GM12865 (cell line): ENCODE results near the gene VWA1.
"Not testable (repeated sequence)": the region's sequence is repeated elsewhere in the genome, so short reads cannot be mapped to it uniquely, and the experiment has no call there.

Experiments used
- DNase-seq: peaks from one replicate; pipeline ENCODE4 v3.0.0; 2010; ENCODE audit warnings: low read depth
- H3K4me3 ChIP-seq: 2 replicates; pipeline ENCODE4 v1.5.1; 2011; ENCODE audit warnings: mild to moderate bottlenecking, low read depth, low read length, control low read depth
- CTCF ChIP-seq: IDR thresholded peaks from 2 replicates; pipeline ENCODE4 v1.5.1; 2011; ENCODE audit warnings: low read length, control low read depth, low read depth, inconsistent platforms; ENCODE audit not compliant: insufficient read depth; ENCODE audit errors: missing control alignments

VWA1 gene

GRCh38 chr1:1427106-1427819 is 8.2 kb upstream of the VWA1 start:
- TF ChIP-seq CTCF, result no peak
- DNase-seq, result no peak
- no peak overlapping the region for H3K4me3 ChIP-seq

GRCh38 chr1:1427820-1428148 is 7.7 kb upstream of the VWA1 start:
- no peak for TF ChIP-seq CTCF
- no peak overlapping the region for H3K4me3 ChIP-seq
- DNase-seq, result no peak

GRCh38 chr1:1428174-1428573 is 7.3 kb upstream of the VWA1 start:
- H3K4me3 ChIP-seq, result no peak overlapping the region
- DNase-seq, result no peak
- no peak for TF ChIP-seq CTCF

- not testable (repeated sequence) for H3K4me3 ChIP-seq, DNase-seq
Measured at GRCh38 chr1:1428967-1429366, 6.5 kb upstream of the VWA1 start.

- H3K4me3 ChIP-seq, result no peak overlapping the region
- DNase-seq, result no peak
- TF ChIP-seq CTCF, result no peak
Measured at GRCh38 chr1:1429671-1430073, 5.8 kb upstream of the VWA1 start.

GRCh38 chr1:1430114-1430982 is 5.1 kb upstream of the VWA1 start:
- TF ChIP-seq CTCF, result no peak
- DNase-seq, result no peak
- no peak overlapping the region for H3K4me3 ChIP-seq

GRCh38 chr1:1430992-1431844 is 4.3 kb upstream of the VWA1 start:
- H3K4me3 ChIP-seq, result no peak overlapping the region
- TF ChIP-seq CTCF, result no peak
- no peak for DNase-seq
